ENCODE results near the gene NOP10.
"Not testable (repeated sequence)": the region's sequence is repeated elsewhere in the genome, so short reads cannot be mapped to it uniquely, and the experiment has no call there.

The NOP10 gene

GRCh38 chr15:34342737-34343575 lies at the start of gene NOP10, which contains the start of gene NUTM1:
Gene NOP10 (minus strand): TSS chr15:34343136. CDS start chr15:34343073, 63 bp downstream.
Gene NUTM1 (plus strand): TSS chr15:34343315. CDS start chr15:34343697, 382 bp downstream.
- DNase-seq (ENCODE audit: low read depth in 2 of 2, low spot score in 1 of 2): peak; percentile 89 to 91

GRCh38 chr15:34389594-34390086 lies 46.7 kb upstream of the NOP10 start:
- DNase-seq (ENCODE audit: low read depth in 2 of 2, low spot score in 1 of 2): not testable (repeated sequence)

- DNase-seq (ENCODE audit: low read depth in 2 of 2, low spot score in 1 of 2): not testable (repeated sequence)
Measured at GRCh38 chr15:34381829-34382521, 39.0 kb upstream of the NOP10 start.

DNA sequence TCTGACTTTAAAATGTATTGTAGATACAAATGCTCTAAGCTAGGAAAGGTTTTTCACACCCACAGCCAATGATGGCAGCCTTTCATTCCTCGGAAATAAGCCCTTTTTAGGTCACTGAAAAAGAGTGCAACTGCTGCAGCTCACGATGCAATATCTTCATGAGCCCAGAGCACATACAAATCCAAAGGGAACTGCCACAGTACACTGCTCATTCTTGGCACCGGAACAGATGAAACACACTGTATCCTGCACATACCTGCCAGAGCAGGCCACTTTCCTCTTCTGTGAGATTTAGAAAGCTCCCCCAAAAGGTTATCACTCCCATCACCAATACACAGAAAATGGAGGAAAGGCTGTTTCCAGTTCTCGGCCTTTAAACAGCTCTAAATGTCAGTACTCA lies 37.6 kb upstream of the NOP10 start:
- not testable (repeated sequence) for DNase-seq (ENCODE audit: low read depth in 2 of 2, low spot score in 1 of 2)

DNA sequence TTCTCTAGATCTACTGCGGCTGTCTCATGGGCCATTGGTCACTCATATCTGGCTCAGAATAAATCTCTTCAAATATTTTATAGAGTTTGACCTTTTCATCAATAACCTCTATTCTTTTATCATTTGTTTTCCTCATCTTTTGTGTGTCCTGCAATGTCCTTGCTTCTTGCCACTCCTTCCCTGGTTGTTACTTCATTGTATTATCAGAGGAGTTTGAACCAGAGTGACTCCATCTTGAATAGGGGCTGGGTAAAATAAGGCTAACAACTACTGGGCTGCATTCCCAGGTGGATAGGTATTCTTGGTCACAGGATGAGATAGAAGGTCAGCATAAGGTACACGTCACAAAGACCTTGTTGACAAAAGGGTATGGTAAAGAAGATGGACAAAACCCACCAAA lies 33.9 kb upstream of the NOP10 start:
- DNase-seq (ENCODE audit: low read depth in 2 of 2, low spot score in 1 of 2): no peak

GRCh38 chr15:34375541-34375940 lies 32.6 kb upstream of the NOP10 start:
- DNase-seq (ENCODE audit: low read depth in 2 of 2, low spot score in 1 of 2): not testable (repeated sequence)

- DNase-seq (ENCODE audit: low read depth in 2 of 2, low spot score in 1 of 2): no peak
Measured at GRCh38 chr15:34374816-34375215, 31.9 kb upstream of the NOP10 start.

DNA sequence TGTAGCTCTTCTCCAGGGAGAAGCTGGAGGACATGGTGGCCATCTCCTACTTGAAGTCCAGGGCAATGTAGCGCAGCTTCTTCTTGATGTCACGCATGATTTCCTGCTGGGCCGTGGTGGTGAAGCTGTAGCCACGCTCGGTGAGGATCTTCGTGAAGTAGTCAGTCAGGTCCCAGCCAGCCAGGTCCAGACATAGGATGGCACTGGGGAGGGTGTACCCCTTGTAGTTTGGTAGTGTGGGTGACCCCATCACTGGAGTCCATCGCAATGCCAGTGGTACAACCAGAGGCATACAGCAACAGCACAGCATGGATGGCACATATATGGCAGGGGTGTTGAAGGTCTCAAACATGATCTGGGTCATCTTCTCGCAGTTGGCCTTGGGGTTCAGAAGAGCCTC lies 31.0 kb upstream of the NOP10 start:
- DNase-seq (ENCODE audit: low read depth in 2 of 2, low spot score in 1 of 2): no peak

GRCh38 chr15:34370643-34371042 lies 27.7 kb upstream of the NOP10 start:
- no peak for DNase-seq (ENCODE audit: low read depth in 2 of 2, low spot score in 1 of 2)

DNA sequence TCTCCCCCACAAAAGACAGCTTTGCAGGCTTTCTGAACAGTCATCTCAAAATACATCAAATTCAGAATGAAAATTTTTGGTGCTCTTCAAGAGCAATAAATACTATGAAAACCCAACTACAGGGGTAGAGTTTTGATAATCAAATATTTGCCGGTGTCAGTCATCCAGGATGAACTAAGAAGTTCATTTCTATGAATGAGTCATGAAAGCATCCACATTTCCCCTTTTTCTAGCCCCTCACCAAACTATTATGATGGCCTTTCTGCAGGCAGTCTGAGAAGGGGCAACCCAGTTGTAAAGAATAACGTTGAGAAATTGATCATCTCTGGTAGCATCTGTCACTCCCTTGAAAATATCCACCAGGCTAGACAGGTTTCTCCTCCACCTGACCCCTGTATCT lies 27.2 kb upstream of the NOP10 start:
- no peak for DNase-seq (ENCODE audit: low read depth in 2 of 2, low spot score in 1 of 2)

DNA sequence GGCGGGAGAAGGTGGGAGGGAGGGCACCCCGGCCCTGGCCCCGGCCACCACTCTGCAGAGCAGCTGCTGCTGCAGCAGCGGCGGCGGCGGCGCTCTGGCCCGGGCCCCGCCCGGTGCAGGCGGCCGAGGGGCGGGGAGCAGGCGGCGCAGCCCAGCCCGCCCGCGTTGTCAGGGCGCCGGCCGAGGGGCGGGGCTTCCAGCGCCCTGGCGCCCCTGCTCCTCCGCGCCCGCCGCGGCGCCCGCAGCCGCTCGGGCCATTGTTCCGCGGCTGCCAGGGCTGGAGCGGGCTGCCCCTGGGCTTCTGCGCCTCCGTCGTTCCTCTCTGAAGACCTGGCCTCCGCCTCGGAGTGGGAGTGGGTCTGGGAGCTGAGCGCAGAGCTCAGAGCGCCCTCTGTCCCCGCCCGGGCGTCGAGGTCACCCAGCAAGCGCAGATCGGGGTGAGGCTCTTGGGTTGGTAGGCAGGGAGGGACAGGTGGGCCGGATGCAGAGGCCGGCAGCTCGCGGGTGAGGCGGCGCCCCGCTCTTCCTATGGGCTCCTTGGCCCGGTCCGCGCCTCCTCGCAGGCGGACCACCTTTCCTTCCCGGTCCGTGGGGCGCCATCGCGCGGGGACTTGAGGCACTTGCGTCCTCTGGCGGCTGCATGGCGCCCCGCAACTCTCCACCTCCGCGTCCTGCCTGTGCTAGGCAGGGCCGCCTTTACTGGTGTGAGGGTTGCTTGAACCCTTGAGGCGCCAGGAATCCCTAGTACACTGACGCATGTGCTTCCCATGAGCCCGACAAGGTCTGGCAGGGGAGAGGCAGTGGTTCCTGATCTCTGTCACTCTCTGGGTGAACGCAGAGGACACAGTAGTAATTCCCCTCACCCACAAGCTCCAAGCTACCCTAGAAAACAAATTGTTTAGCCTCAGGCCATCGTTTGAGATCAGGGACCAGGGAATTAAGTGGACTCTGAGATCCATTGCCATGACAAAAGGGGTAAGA lies 24.5 kb upstream of the NOP10 start, which contains the start of gene LPCAT4:
LPCAT4 (minus strand) TSS at position 96 of the 981 bp plus-strand sequence. CDS start 96 bp downstream, outside the sequence.
- peak; percentile 68 to 82 for DNase-seq (ENCODE audit: low read depth in 2 of 2, low spot score in 1 of 2)

GRCh38 chr15:34366271-34367065 lies 23.5 kb upstream of the NOP10 start:
- DNase-seq (ENCODE audit: low read depth in 2 of 2, low spot score in 1 of 2): no peak

GRCh38 chr15:34365836-34366235 lies 22.9 kb upstream of the NOP10 start:
- no peak for DNase-seq (ENCODE audit: low read depth in 2 of 2, low spot score in 1 of 2)

GRCh38 chr15:34365091-34365825 lies 22.3 kb upstream of the NOP10 start:
- DNase-seq (ENCODE audit: low read depth in 2 of 2, low spot score in 1 of 2): no peak

- DNase-seq (ENCODE audit: low read depth in 2 of 2, low spot score in 1 of 2): no peak
Measured at GRCh38 chr15:34364041-34364440, 21.1 kb upstream of the NOP10 start.

DNA sequence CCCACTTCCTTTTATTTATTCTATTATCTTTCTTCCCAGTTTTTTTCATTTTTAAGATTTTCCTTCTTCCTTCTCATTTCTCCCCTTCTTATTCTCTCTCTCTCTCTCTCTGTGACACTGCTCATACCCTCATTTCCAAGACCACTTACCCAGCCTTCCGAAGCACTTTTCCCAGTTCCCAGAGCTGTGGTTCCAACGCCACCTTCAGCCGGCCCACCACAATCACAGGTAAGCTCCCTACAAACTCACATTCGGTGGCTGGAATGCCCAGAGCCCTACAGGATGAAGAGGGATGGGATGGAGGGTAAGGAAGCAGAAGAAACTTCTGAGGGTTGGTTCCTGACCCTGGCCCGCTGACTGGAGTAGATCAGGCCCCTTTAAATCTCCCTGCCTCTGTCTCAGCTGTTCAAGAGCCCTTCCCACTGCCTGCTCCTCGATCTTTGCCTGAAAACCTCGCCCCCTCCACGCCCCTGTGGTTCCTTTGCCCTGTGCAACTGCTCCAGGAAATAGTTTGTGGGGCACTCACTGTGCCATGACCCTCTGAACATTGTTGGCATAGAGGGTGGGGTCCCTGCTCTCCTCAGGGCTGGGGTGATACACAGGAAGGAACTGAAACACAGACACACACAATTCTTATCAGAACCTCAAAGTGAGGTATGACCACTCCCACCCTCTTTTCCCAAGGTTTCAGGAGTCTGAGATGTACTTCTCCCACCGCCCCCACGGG lies 19.3 kb upstream of the NOP10 start:
- DNase-seq (ENCODE audit: low read depth in 2 of 2, low spot score in 1 of 2): no peak

DNA sequence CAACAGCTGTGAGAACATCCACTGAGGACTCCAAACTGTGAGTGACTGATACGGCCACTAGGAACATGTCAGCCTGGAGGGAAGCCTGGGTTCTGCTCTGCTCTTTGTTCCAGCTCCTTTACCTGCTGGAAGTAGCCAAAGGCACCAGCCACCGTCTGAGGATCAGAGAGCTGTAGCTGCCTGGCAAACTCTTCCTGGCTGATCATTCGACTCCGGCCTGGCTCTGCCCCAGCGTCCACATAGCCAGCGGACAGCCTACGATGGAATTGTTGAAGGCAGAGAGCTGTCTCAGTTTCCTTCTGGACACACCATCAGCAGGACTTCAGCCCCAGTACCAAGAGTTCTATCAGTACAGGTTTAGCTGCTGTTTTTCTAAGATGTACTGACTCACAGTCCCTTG lies 18.3 kb upstream of the NOP10 start:
- DNase-seq (ENCODE audit: low read depth in 2 of 2, low spot score in 1 of 2): no peak

DNA sequence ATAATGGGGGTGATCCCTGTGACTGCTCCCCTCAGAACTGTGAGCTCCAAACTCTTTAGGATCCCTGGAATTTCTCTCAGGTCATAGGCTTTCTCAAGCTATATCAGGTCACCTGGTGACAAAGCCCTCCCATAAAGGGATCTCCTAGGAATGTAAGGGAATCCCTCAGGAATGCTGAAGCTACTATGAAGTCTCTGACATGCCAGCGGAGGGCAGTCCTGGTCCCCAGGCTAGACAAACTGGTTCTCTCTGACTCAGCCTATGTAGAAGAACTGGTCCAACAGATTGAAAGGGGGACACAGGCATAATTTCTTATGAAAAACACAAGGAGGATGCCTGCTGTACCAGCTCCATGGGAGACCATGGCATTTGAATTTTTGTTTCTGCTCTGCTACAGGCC lies 17.4 kb upstream of the NOP10 start:
- no peak for DNase-seq (ENCODE audit: low read depth in 2 of 2, low spot score in 1 of 2)

DNA sequence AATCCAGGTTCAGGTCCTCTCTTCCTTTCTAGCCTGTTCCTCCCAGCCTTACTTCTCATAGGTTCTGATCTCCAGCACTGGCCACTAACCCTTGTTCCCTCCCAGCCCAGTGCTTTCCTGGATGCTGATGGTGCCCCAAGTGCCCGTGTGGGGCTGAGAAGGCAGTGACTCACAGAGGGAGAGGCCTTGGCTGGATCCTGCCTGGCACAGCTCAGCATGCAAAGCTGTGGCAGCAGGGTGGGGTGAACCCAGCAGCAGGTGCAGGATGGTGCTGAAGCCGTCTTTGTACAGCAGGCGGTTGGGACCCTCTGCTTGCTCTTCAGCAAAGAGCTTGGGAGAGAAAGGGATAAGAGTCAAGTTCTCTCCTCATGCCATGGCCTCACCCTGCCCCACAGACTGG lies 16.5 kb upstream of the NOP10 start:
- DNase-seq (ENCODE audit: low read depth in 2 of 2, low spot score in 1 of 2): no peak

Measured in stimulated activated CD8-positive, alpha-beta memory T cell treated with anti-CD3 and anti-CD28 coated beads, Interleukin-4, amount 100 ng/mL, for 1 hour (primary cell).